H9 (cell line): Measurements from ENCODE around the gene DEAF1. TPM values are rescaled to one million over a fixed set of nuclear protein-coding genes. Genes with fewer than 3 reads are reported as not detected.

Experiments used
- DNase-seq: peaks from one replicate; pipeline ENCODE4 v3.0.0-alpha.2; 2017
- H2AFZ ChIP-seq: one replicate; pipeline ENCODE4 v1.6.1; 2013; ENCODE audit warnings: mild to moderate bottlenecking, low read length, control low read depth, moderate library complexity
- H2AK5ac ChIP-seq: 2 replicates; pipeline ENCODE4 v1.6.1; 2013; ENCODE audit warnings: low read length, control low read depth, mixed read lengths; ENCODE audit not compliant: insufficient read length
- H2BK120ac ChIP-seq: one replicate; pipeline ENCODE4 v1.6.1; 2013; ENCODE audit warnings: low read depth, mild to moderate bottlenecking, low read length, control low read depth, inconsistent platforms; ENCODE audit not compliant: poor library complexity, severe bottlenecking
- H2BK12ac ChIP-seq: 2 replicates; pipeline ENCODE4 v1.6.1; 2013; ENCODE audit warnings: low read length, control low read depth, mixed read lengths, low read depth; ENCODE audit not compliant: insufficient read length
- H2BK15ac ChIP-seq: 2 replicates; pipeline ENCODE4 v1.6.1; 2013; ENCODE audit warnings: low read depth, low read length, control low read depth
- H2BK20ac ChIP-seq: one replicate; pipeline ENCODE4 v1.6.1; 2013; ENCODE audit warnings: low read depth, mild to moderate bottlenecking, low read length, control low read depth, inconsistent platforms; ENCODE audit not compliant: poor library complexity, severe bottlenecking
- H2BK5ac ChIP-seq: 2 replicates; pipeline ENCODE4 v1.6.1; 2013; ENCODE audit warnings: low read length, control low read depth, mixed read lengths; ENCODE audit not compliant: insufficient read length
- H3K14ac ChIP-seq: 2 replicates; pipeline ENCODE4 v1.6.1; 2013; ENCODE audit warnings: low read length, control low read depth; ENCODE audit not compliant: insufficient read depth
- H3K18ac ChIP-seq: 2 replicates; pipeline ENCODE4 v1.6.1; 2013; ENCODE audit warnings: low read depth, mild to moderate bottlenecking, mixed read lengths, low read length, control low read depth; ENCODE audit not compliant: insufficient read length
- H3K23ac ChIP-seq: 2 replicates; pipeline ENCODE4 v1.6.1; 2013; ENCODE audit warnings: low read length, control low read depth, mixed read lengths, low read depth; ENCODE audit not compliant: insufficient read length
- H3K23me2 ChIP-seq: 2 replicates; pipeline ENCODE4 v1.6.1; 2013; ENCODE audit warnings: low read depth, mild to moderate bottlenecking, mixed read lengths, low read length, control low read depth; ENCODE audit not compliant: insufficient read length, poor library complexity, severe bottlenecking
- H3K27ac ChIP-seq: 2 replicates; pipeline ENCODE4 v1.5.1; 2013; ENCODE audit warnings: low read length, control low read depth, mixed read lengths, low read depth; ENCODE audit not compliant: insufficient read length
- H3K27me3 ChIP-seq: 2 replicates; pipeline ENCODE4 v1.6.1; 2013; ENCODE audit warnings: low read length, control low read depth, inconsistent platforms; ENCODE audit not compliant: insufficient read depth
- H3K4ac ChIP-seq: 2 replicates; pipeline ENCODE4 v1.6.1; 2013; ENCODE audit warnings: low read depth, mild to moderate bottlenecking, control low read depth, inconsistent platforms, low read length, moderate library complexity
- H3K4me1 ChIP-seq: 2 replicates; pipeline ENCODE4 v1.6.1; 2013; ENCODE audit warnings: low read length, control low read depth, inconsistent platforms; ENCODE audit not compliant: insufficient read depth
- H3K4me2 ChIP-seq: 2 replicates; pipeline ENCODE4 v1.6.1; 2013; ENCODE audit warnings: low read length, control low read depth, mixed read lengths; ENCODE audit not compliant: insufficient read length, insufficient read depth
- H3K56ac ChIP-seq: 2 replicates; pipeline ENCODE4 v1.6.1; 2013; ENCODE audit warnings: low read depth, mild to moderate bottlenecking, mixed read lengths, low read length, control low read depth; ENCODE audit not compliant: insufficient read length
- H3K79me1 ChIP-seq: 2 replicates; pipeline ENCODE4 v1.6.1; 2013; ENCODE audit warnings: low read depth, mild to moderate bottlenecking, moderate library complexity, low read length, control low read depth, inconsistent platforms; ENCODE audit not compliant: insufficient read depth, poor library complexity, severe bottlenecking
- H3K79me2 ChIP-seq: 2 replicates; pipeline ENCODE4 v1.6.1; 2013; ENCODE audit warnings: low read length, control low read depth, inconsistent platforms; ENCODE audit not compliant: insufficient read depth
- H3K9ac ChIP-seq: 2 replicates; pipeline ENCODE4 v1.6.1; 2013; ENCODE audit warnings: low read length, control low read depth, mixed read lengths; ENCODE audit not compliant: insufficient read length; ENCODE audit errors: extremely low read depth
- H3K9me3 ChIP-seq: one replicate; pipeline ENCODE4 v1.6.1; 2013; ENCODE audit warnings: low read depth, low read length, inconsistent platforms; ENCODE audit not compliant: control insufficient read depth
- H3T11ph ChIP-seq: one replicate; pipeline ENCODE4 v1.6.1; 2013; ENCODE audit warnings: mild to moderate bottlenecking, low read length, control low read depth, inconsistent platforms
- H4K20me1 ChIP-seq: one replicate; pipeline ENCODE4 v1.6.1; 2013; ENCODE audit not compliant: control insufficient read depth, insufficient read length, insufficient read depth
- H4K5ac ChIP-seq: 2 replicates; pipeline ENCODE4 v1.6.1; 2013; ENCODE audit warnings: low read depth, mild to moderate bottlenecking, mixed read lengths, low read length, control low read depth; ENCODE audit not compliant: insufficient read length
- H4K8ac ChIP-seq: replicated peaks from 2 replicates; pipeline ENCODE4 v1.6.1; 2013; ENCODE audit warnings: low read length, control low read depth, mixed read lengths, low read depth; ENCODE audit not compliant: insufficient read length
- H4K91ac ChIP-seq: 2 replicates; pipeline ENCODE4 v1.6.1; 2013; ENCODE audit warnings: low read depth, mild to moderate bottlenecking, moderate library complexity, mixed read lengths, low read length, control low read depth; ENCODE audit not compliant: insufficient read length
- H3K27ac Mint-ChIP-seq, 3 experiments: 2 replicates in 2 of 3; 3 replicates in 1 of 3; pipeline ENCODE4 v1.8.0; 2020 to 2021; ENCODE audit warnings: mixed read lengths in 3 of 3, mild to moderate bottlenecking in 1 of 3, moderate library complexity in 1 of 3
- H3K27me3 Mint-ChIP-seq: 2 replicates; pipeline ENCODE4 v1.8.0; 2021; ENCODE audit warnings: low read depth, mild to moderate bottlenecking, moderate library complexity, mixed read lengths
- H3K36me3 Mint-ChIP-seq, 3 experiments: 2 replicates in 2 of 3; 3 replicates in 1 of 3; pipeline ENCODE4 v1.8.0; 2020 to 2021; ENCODE audit warnings: low read depth in 3 of 3, mixed read lengths in 3 of 3; ENCODE audit not compliant: insufficient read depth in 1 of 3
- H3K4me1 Mint-ChIP-seq, 2 experiments: 2 replicates each; pipeline ENCODE4 v1.8.0; 2020; ENCODE audit warnings: mixed read lengths in 2 of 2
- H3K4me3 Mint-ChIP-seq, 2 experiments: 2 replicates in 1 of 2; 3 replicates in 1 of 2; pipeline ENCODE4 v1.8.0; 2020 to 2021; ENCODE audit warnings: mild to moderate bottlenecking in 2 of 2, mixed read lengths in 2 of 2, moderate library complexity in 1 of 2
- H3K9me3 Mint-ChIP-seq, 2 experiments: 2 replicates in 1 of 2; 3 replicates in 1 of 2; pipeline ENCODE4 v1.8.0; 2020; ENCODE audit warnings: mild to moderate bottlenecking in 2 of 2, mixed read lengths in 2 of 2, moderate library complexity in 1 of 2
- CTCF ChIP-seq: fragments of 200-600 bp; sonication (generic); conservative IDR thresholded peaks from 3 replicates; pipeline ENCODE4 v1.8.0; 2021; ENCODE audit warnings: antibody characterized with exemption, mild to moderate bottlenecking
- WGBS: extraction: QIAGEN DNeasy Blood & Tissue Kit; methylation state at CpG from one replicate; pipeline ENCODE4 v1.1.7; 2013; ENCODE audit warnings: missing lambda C conversion rate, low lambda C conversion rate, mixed read lengths; ENCODE audit not compliant: insufficient read length; ENCODE audit errors: extremely low coverage; 5-methylcytosine and 5-hydroxymethylcytosine counted together
- total RNA-seq: library from RNA; stranded (reverse); gene quantifications from 2 replicates; pipeline ENCODE4 v1.2.1, GENCODE V29; 2021

DEAF1 gene
- total RNA-seq, 1 experiment from 2014 or later: 67.3 TPM

GRCh38 chr11:643849-644738 is 50.9 kb downstream of the DEAF1 start:
- peaks cover 3% of the 10 kb centered on the region; the same call in 1 of the 2 replicates for H3K27me3 ChIP-seq
- no peaks in the 10 kb centered on the region for H4K20me1 ChIP-seq
- H3K23me2 ChIP-seq: peaks cover 2% of the 10 kb centered on the region
- H4K8ac ChIP-seq: no peak overlapping the region
- no peak overlapping the region for H3K23ac ChIP-seq
- no CpG with 5 or more reads among the region's 50 CpGs for WGBS
- no peak overlapping the region for H2BK120ac ChIP-seq
- no peak overlapping the region for H2BK20ac ChIP-seq
- H3K9me3 Mint-ChIP-seq: no peaks in the 10 kb centered on the region
- H2BK5ac ChIP-seq: no peak overlapping the region
- H2BK15ac ChIP-seq: no peak overlapping the region
- no peak overlapping the region for H3K56ac ChIP-seq
- H3K79me2 ChIP-seq: no peaks in the 10 kb centered on the region
- peaks cover 4 to 8% of the 10 kb centered on the region in 2 experiments; a peak in 3 of 4 replicates for H3K4me1 Mint-ChIP-seq
- H4K5ac ChIP-seq: no peak overlapping the region
- no peak overlapping the region for H3K4ac ChIP-seq
- no peak overlapping the region for H3K4me2 ChIP-seq
- no peak overlapping the region for H2AK5ac ChIP-seq
- no peak for TF ChIP-seq CTCF
- H3K36me3 Mint-ChIP-seq: peaks cover 4 to 40% (median 24%) of the 10 kb centered on the region in 3 experiments; a peak in 6 of 7 replicates
- H3K27me3 Mint-ChIP-seq: peaks cover 5% of the 10 kb centered on the region
- H3K4me3 Mint-ChIP-seq: no peak overlapping the region
- no peak overlapping the region for H3K18ac ChIP-seq
- H3K4me1 ChIP-seq: no peaks in the 10 kb centered on the region
- H3K9ac ChIP-seq: no peak overlapping the region
- no peak overlapping the region for H3T11ph ChIP-seq
- H3K79me1 ChIP-seq: no peaks in the 10 kb centered on the region
- no peak overlapping the region for H2AFZ ChIP-seq
- H2BK12ac ChIP-seq: no peak overlapping the region
- H3K27ac ChIP-seq: no peak overlapping the region
- no peak overlapping the region for H3K14ac ChIP-seq
- no peak overlapping the region for H3K27ac Mint-ChIP-seq
- DNase-seq: no peak
- no peaks in the 10 kb centered on the region for H3K9me3 ChIP-seq
- no peak overlapping the region for H4K91ac ChIP-seq
